H9 (cell line): ENCODE results near the gene DYRK4. TPM values are rescaled to one million over a fixed set of nuclear protein-coding genes. Genes with fewer than 3 reads are reported as not detected.

Experiments used
- DNase-seq: peaks from one replicate; pipeline ENCODE4 v3.0.0-alpha.2; 2017
- H2AFZ ChIP-seq: one replicate; pipeline ENCODE4 v1.6.1; 2013; ENCODE audit warnings: mild to moderate bottlenecking, low read length, control low read depth, moderate library complexity
- H2AK5ac ChIP-seq: 2 replicates; pipeline ENCODE4 v1.6.1; 2013; ENCODE audit warnings: low read length, control low read depth, mixed read lengths; ENCODE audit not compliant: insufficient read length
- H2BK120ac ChIP-seq: one replicate; pipeline ENCODE4 v1.6.1; 2013; ENCODE audit warnings: low read depth, mild to moderate bottlenecking, low read length, control low read depth, inconsistent platforms; ENCODE audit not compliant: poor library complexity, severe bottlenecking
- H2BK12ac ChIP-seq: 2 replicates; pipeline ENCODE4 v1.6.1; 2013; ENCODE audit warnings: low read length, control low read depth, mixed read lengths, low read depth; ENCODE audit not compliant: insufficient read length
- H2BK15ac ChIP-seq: 2 replicates; pipeline ENCODE4 v1.6.1; 2013; ENCODE audit warnings: low read depth, low read length, control low read depth
- H2BK20ac ChIP-seq: one replicate; pipeline ENCODE4 v1.6.1; 2013; ENCODE audit warnings: low read depth, mild to moderate bottlenecking, low read length, control low read depth, inconsistent platforms; ENCODE audit not compliant: poor library complexity, severe bottlenecking
- H2BK5ac ChIP-seq: 2 replicates; pipeline ENCODE4 v1.6.1; 2013; ENCODE audit warnings: low read length, control low read depth, mixed read lengths; ENCODE audit not compliant: insufficient read length
- H3K14ac ChIP-seq: 2 replicates; pipeline ENCODE4 v1.6.1; 2013; ENCODE audit warnings: low read length, control low read depth; ENCODE audit not compliant: insufficient read depth
- H3K18ac ChIP-seq: 2 replicates; pipeline ENCODE4 v1.6.1; 2013; ENCODE audit warnings: low read depth, mild to moderate bottlenecking, mixed read lengths, low read length, control low read depth; ENCODE audit not compliant: insufficient read length
- H3K23ac ChIP-seq: 2 replicates; pipeline ENCODE4 v1.6.1; 2013; ENCODE audit warnings: low read length, control low read depth, mixed read lengths, low read depth; ENCODE audit not compliant: insufficient read length
- H3K23me2 ChIP-seq: 2 replicates; pipeline ENCODE4 v1.6.1; 2013; ENCODE audit warnings: low read depth, mild to moderate bottlenecking, mixed read lengths, low read length, control low read depth; ENCODE audit not compliant: insufficient read length, poor library complexity, severe bottlenecking
- H3K27ac ChIP-seq: 2 replicates; pipeline ENCODE4 v1.5.1; 2013; ENCODE audit warnings: low read length, control low read depth, mixed read lengths, low read depth; ENCODE audit not compliant: insufficient read length
- H3K27me3 ChIP-seq: 2 replicates; pipeline ENCODE4 v1.6.1; 2013; ENCODE audit warnings: low read length, control low read depth, inconsistent platforms; ENCODE audit not compliant: insufficient read depth
- H3K4ac ChIP-seq: 2 replicates; pipeline ENCODE4 v1.6.1; 2013; ENCODE audit warnings: low read depth, mild to moderate bottlenecking, control low read depth, inconsistent platforms, low read length, moderate library complexity
- H3K4me1 ChIP-seq: 2 replicates; pipeline ENCODE4 v1.6.1; 2013; ENCODE audit warnings: low read length, control low read depth, inconsistent platforms; ENCODE audit not compliant: insufficient read depth
- H3K4me2 ChIP-seq: 2 replicates; pipeline ENCODE4 v1.6.1; 2013; ENCODE audit warnings: low read length, control low read depth, mixed read lengths; ENCODE audit not compliant: insufficient read length, insufficient read depth
- H3K56ac ChIP-seq: 2 replicates; pipeline ENCODE4 v1.6.1; 2013; ENCODE audit warnings: low read depth, mild to moderate bottlenecking, mixed read lengths, low read length, control low read depth; ENCODE audit not compliant: insufficient read length
- H3K79me1 ChIP-seq: 2 replicates; pipeline ENCODE4 v1.6.1; 2013; ENCODE audit warnings: low read depth, mild to moderate bottlenecking, moderate library complexity, low read length, control low read depth, inconsistent platforms; ENCODE audit not compliant: insufficient read depth, poor library complexity, severe bottlenecking
- H3K79me2 ChIP-seq: 2 replicates; pipeline ENCODE4 v1.6.1; 2013; ENCODE audit warnings: low read length, control low read depth, inconsistent platforms; ENCODE audit not compliant: insufficient read depth
- H3K9ac ChIP-seq: 2 replicates; pipeline ENCODE4 v1.6.1; 2013; ENCODE audit warnings: low read length, control low read depth, mixed read lengths; ENCODE audit not compliant: insufficient read length; ENCODE audit errors: extremely low read depth
- H3K9me3 ChIP-seq: one replicate; pipeline ENCODE4 v1.6.1; 2013; ENCODE audit warnings: low read depth, low read length, inconsistent platforms; ENCODE audit not compliant: control insufficient read depth
- H3T11ph ChIP-seq: one replicate; pipeline ENCODE4 v1.6.1; 2013; ENCODE audit warnings: mild to moderate bottlenecking, low read length, control low read depth, inconsistent platforms
- H4K20me1 ChIP-seq: one replicate; pipeline ENCODE4 v1.6.1; 2013; ENCODE audit not compliant: control insufficient read depth, insufficient read length, insufficient read depth
- H4K5ac ChIP-seq: 2 replicates; pipeline ENCODE4 v1.6.1; 2013; ENCODE audit warnings: low read depth, mild to moderate bottlenecking, mixed read lengths, low read length, control low read depth; ENCODE audit not compliant: insufficient read length
- H4K8ac ChIP-seq: replicated peaks from 2 replicates; pipeline ENCODE4 v1.6.1; 2013; ENCODE audit warnings: low read length, control low read depth, mixed read lengths, low read depth; ENCODE audit not compliant: insufficient read length
- H4K91ac ChIP-seq: 2 replicates; pipeline ENCODE4 v1.6.1; 2013; ENCODE audit warnings: low read depth, mild to moderate bottlenecking, moderate library complexity, mixed read lengths, low read length, control low read depth; ENCODE audit not compliant: insufficient read length
- H3K27ac Mint-ChIP-seq, 3 experiments: 2 replicates in 2 of 3; 3 replicates in 1 of 3; pipeline ENCODE4 v1.8.0; 2020 to 2021; ENCODE audit warnings: mixed read lengths in 3 of 3, mild to moderate bottlenecking in 1 of 3, moderate library complexity in 1 of 3
- H3K27me3 Mint-ChIP-seq: 2 replicates; pipeline ENCODE4 v1.8.0; 2021; ENCODE audit warnings: low read depth, mild to moderate bottlenecking, moderate library complexity, mixed read lengths
- H3K36me3 Mint-ChIP-seq, 3 experiments: 2 replicates in 2 of 3; 3 replicates in 1 of 3; pipeline ENCODE4 v1.8.0; 2020 to 2021; ENCODE audit warnings: low read depth in 3 of 3, mixed read lengths in 3 of 3; ENCODE audit not compliant: insufficient read depth in 1 of 3
- H3K4me1 Mint-ChIP-seq, 2 experiments: 2 replicates each; pipeline ENCODE4 v1.8.0; 2020; ENCODE audit warnings: mixed read lengths in 2 of 2
- H3K4me3 Mint-ChIP-seq, 2 experiments: 2 replicates in 1 of 2; 3 replicates in 1 of 2; pipeline ENCODE4 v1.8.0; 2020 to 2021; ENCODE audit warnings: mild to moderate bottlenecking in 2 of 2, mixed read lengths in 2 of 2, moderate library complexity in 1 of 2
- H3K9me3 Mint-ChIP-seq, 2 experiments: 2 replicates in 1 of 2; 3 replicates in 1 of 2; pipeline ENCODE4 v1.8.0; 2020; ENCODE audit warnings: mild to moderate bottlenecking in 2 of 2, mixed read lengths in 2 of 2, moderate library complexity in 1 of 2
- WGBS: extraction: QIAGEN DNeasy Blood & Tissue Kit; methylation state at CpG from one replicate; pipeline ENCODE4 v1.1.7; 2013; ENCODE audit warnings: missing lambda C conversion rate, low lambda C conversion rate, mixed read lengths; ENCODE audit not compliant: insufficient read length; ENCODE audit errors: extremely low coverage; 5-methylcytosine and 5-hydroxymethylcytosine counted together
- total RNA-seq: library from RNA; stranded (reverse); gene quantifications from 2 replicates; pipeline ENCODE4 v1.2.1, GENCODE V29; 2021
- TF ChIP-seq, protein P1 (sequence below): fragments of 200-600 bp; sonication (generic); conservative IDR thresholded peaks from 3 replicates; pipeline ENCODE4 v1.8.0; 2021; ENCODE audit warnings: antibody characterized with exemption, mild to moderate bottlenecking

The DYRK4 gene
- total RNA-seq, 1 experiment from 2014 or later = 15.5 TPM

- DNase-seq = no peak
- Histone ChIP-seq H3K27ac (no peak overlapping the region), H3K79me1 (no peaks in the 10 kb centered on the region), H2AFZ (no peak overlapping the region), H3K23ac (no peak overlapping the region), H4K8ac (no peak overlapping the region), H3K56ac (no peak overlapping the region), H4K5ac (no peak overlapping the region), H3K4me2 (no peak overlapping the region), H4K91ac (no peak overlapping the region), H2BK120ac (no peak overlapping the region), H3T11ph (no peak overlapping the region), H3K79me2 (no peaks in the 10 kb centered on the region), H2AK5ac (no peak overlapping the region), H2BK5ac (no peak overlapping the region), H3K27me3 (no peaks in the 10 kb centered on the region), H3K9ac (no peak overlapping the region), H3K23me2 (no peaks in the 10 kb centered on the region), H2BK15ac (no peak overlapping the region), H2BK12ac (no peak overlapping the region), H3K18ac (no peak overlapping the region), H2BK20ac (no peak overlapping the region), H3K4me1 (no peaks in the 10 kb centered on the region), H3K9me3 (no peaks in the 10 kb centered on the region), H3K14ac (no peak overlapping the region), H3K4ac (no peak overlapping the region), H4K20me1 (no peaks in the 10 kb centered on the region)
- H3K27me3 Mint-ChIP-seq = peaks cover 6% of the 10 kb centered on the region
- WGBS = no CpG with 5 or more reads among the region's 6 CpGs
- TF ChIP-seq, protein P1, sequence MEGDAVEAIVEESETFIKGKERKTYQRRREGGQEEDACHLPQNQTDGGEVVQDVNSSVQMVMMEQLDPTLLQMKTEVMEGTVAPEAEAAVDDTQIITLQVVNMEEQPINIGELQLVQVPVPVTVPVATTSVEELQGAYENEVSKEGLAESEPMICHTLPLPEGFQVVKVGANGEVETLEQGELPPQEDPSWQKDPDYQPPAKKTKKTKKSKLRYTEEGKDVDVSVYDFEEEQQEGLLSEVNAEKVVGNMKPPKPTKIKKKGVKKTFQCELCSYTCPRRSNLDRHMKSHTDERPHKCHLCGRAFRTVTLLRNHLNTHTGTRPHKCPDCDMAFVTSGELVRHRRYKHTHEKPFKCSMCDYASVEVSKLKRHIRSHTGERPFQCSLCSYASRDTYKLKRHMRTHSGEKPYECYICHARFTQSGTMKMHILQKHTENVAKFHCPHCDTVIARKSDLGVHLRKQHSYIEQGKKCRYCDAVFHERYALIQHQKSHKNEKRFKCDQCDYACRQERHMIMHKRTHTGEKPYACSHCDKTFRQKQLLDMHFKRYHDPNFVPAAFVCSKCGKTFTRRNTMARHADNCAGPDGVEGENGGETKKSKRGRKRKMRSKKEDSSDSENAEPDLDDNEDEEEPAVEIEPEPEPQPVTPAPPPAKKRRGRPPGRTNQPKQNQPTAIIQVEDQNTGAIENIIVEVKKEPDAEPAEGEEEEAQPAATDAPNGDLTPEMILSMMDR = no peak
- no peaks in the 10 kb centered on the region for H3K9me3 Mint-ChIP-seq
- no peak overlapping the region; a peak in 1 of 7 replicates for H3K27ac Mint-ChIP-seq
- H3K4me3 Mint-ChIP-seq = no peak overlapping the region
- H3K36me3 Mint-ChIP-seq = no peaks in the 10 kb centered on the region
- no peaks in the 10 kb centered on the region for H3K4me1 Mint-ChIP-seq
Measured at GRCh38 chr12:4595881-4596280, 33.9 kb downstream of the DYRK4 start.
